GM18858 (cell line): ENCODE measurements around the gene TCFL5.
"Not testable (repeated sequence)": the region's sequence is repeated elsewhere in the genome, so short reads cannot be mapped to it uniquely, and the experiment has no call there.

ENCODE experiments used
- ATAC-seq: cut with Tn5 transposase; IDR thresholded peaks from one replicate; pipeline ENCODE4 v1.9.1; 2021; ENCODE audit not compliant: unreplicated experiment

TCFL5 gene

DNA sequence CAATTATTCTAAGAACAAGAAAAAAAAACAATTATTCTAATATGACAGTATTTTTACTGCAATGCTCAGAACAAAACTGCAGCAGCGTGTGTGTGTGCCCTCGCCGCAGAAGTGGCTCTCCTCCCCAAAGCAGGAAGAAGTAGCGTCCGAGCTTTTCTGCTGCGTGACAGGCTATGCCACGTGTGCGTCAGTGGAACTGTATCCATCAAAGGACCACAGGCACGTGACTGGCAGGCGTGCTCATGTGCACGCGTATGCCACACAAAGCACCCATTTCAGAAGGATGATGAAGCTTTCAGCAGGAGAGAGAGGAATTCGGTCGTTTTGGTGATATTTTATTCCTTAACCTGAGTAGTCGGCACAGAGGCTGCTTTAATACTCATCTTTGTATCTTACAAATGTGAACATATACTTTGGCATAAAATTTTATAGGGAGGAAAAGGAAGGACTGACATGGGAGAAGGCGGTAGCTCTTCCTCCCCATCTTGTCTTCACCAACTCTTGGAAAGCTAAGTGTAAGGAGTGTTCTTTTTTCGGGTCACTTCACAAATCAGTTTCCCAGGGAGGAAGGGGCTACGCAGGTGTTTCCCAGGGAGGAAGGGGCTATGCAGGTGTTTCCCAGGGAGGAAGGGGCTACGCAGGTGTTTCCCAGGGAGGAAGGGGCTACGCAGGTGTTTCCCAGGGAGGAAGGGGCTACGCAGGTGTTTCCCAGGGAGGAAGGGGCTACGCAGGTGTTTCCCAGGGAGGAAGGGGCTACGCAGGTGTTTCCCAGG, 3.4 kb downstream of the TCFL5 start:
- no peak for ATAC-seq

DNA sequence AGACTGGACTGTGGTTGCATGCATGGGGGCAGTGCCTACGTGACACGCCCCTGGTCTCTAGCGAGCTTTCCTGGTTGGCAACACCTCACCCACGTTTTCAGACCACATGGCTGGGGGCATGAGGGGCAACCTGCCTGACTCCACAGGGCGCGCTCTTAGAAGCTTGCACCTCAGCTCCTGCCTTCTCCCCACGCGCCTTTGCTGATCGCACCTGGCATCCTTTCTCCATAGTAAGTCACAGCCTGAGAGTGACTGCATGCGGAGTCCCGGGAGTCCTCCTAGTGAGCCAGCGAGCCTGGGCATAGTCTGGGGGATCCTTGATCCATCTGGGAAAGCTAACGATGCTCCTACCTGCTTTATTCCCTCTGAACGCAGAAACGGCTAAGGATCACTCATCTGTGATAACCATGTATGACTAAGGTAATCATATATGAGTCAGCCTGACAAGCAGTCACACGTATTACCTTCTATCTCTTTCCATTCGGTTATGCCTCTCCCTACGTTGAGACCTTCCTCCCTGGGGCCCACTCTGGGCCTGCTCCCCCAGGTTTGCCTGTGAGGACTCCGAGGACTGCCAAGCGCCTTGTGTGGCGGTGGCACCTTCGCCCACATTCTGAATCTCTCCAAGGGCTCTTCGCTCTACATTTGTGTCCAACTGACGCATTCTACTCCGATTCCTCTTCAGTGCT, 4.5 kb downstream of the TCFL5 start:
- no peak for ATAC-seq

DNA sequence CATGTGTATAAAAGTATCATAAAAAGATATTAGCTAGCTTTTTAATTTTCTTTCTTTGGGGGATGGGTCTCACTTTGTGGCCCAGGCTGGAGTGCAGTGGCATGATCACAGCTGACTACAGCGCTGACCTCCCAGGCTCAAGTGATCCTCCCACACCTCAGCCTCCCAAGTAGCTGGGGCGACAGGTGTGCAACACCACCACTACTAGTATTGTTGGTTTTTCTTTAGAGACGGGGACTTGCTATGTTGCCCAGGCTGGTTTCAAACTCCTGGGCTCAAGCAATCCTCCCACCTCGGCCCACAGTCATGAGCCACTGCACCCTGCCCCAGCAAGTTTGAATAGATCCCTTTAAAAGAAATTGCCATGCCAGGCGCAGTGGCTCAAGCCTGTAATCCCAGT, 6.5 kb downstream of the TCFL5 start:
- ATAC-seq = no peak

DNA sequence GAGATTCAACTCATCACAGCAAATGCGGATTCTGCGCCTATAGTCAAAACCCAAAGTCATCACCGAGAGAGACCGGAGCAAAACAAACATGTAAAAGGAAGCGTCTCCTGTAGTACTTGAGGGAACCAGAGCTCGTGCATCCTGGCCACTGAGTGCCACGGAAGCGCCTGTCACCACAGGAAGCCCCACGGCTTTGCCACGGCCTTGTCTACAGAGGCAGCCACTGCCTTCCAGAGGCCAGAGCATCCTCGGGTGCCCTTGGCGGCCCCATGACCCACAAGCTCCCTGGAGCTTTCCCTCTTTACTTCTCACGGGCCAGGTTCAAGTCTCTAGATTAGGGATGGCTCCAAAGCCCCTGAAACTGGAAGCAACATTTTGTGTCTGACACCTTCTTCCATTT, 7.5 kb downstream of the TCFL5 start:
- ATAC-seq = no peak

DNA sequence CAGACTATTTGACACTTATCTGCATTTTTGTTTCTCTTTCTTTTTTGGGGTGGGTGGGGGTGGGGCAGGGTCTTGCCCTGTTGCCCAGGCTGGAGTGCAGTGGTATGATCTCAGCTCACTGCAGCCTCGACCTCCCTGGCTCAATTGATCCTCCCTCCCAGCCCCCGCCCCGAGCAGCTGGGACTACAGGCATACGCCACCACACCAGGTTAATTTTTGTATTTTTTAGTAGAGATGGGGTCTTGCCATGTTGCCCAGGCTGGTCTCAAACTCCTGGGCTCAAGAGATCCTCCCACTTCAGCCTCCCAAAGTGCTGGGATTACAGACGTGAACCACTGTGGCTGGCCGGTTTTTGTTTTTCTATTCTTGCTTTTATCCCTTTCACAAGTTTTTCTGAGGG, 8.3 kb downstream of the TCFL5 start:
- not testable (repeated sequence) for ATAC-seq

DNA sequence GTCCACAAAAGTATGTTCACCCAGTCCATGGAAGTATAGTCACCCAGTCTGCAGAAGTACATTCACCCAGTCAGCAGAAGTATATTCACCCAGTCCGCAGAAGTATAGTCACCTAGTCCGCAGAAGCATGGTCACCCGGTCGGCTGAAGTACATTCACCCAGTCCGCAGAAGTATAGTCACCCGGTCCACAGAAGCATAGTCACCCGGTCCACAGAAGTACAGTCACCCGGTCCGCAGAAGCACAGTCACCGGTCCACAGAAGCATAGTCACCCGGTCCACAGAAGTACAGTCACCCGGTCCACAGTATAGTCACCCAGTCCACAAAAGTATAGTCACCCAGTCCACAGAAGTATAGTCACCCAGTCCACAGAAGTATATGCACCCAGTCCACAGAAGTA, 8.8 kb downstream of the TCFL5 start:
- ATAC-seq = no peak

DNA sequence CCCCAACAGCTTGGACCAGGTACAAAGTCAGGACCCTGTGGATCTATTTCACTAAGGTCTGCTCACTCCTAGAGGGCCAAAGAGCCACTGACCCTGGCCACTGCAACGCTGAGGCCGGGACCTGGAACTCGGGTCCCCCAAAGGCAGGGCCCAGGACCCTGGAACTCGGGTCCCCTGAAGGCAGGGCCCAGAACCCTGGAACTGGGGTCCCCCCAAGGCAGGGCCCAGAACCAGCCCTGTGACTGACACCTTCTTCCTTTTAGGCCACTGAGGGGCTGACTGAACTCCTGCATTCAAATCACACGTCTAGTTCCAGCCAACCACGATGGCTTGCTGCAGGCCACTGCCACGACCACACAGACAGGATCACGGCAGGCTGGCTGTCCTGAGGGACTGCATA, 9.4 kb downstream of the TCFL5 start:
- no peak for ATAC-seq

DNA sequence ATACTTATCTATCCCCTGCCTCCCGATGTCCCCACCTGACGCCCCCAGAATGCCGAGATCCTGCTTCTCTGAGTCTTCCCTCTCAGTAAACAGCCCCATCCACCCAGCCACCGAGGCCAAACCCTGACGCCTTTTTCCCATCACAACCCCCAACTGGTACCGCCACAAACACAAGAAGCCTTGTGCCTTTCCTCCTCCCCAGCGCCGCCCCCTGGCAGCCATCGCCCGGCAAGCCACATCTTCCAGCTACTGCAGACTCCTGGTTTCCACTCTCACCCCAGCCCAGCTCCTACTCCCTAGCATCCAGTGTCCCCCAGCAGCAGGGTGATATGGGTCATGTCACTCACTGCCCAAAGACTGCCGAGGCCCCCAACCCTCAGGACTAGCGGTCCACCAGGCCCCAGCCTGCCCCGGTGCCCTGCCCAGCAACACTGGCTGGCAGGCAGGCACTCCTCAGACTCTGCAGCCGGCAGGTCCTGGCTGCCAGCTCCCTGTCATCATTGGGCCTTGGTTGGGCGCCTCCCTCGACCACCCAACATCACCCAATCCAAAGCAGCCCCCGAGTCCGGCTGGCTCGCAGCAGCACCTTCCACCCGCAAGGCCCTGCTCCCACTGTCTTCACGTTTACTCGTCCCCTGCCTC, 11.2 kb downstream of the TCFL5 start:
- no peak for ATAC-seq

DNA sequence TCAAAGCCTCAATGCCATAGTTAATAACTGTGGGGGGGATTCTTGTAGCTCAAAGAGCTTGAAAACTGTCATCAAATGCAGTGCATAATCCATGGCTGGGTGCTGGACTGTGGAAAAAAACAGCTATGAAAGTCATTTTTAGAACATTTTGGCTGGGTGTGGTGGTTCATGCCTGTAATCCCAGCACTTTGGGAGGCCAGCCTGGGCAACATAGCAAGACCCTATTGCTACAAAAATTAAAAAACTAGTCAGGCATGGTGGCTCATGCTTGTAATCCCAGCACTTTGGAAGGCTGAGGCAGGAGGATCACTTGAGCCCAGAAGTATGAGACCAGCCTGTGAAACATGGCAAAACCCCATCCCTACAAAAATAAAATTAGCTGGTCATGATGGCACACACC, 12.2 kb downstream of the TCFL5 start:
- no peak for ATAC-seq

DNA sequence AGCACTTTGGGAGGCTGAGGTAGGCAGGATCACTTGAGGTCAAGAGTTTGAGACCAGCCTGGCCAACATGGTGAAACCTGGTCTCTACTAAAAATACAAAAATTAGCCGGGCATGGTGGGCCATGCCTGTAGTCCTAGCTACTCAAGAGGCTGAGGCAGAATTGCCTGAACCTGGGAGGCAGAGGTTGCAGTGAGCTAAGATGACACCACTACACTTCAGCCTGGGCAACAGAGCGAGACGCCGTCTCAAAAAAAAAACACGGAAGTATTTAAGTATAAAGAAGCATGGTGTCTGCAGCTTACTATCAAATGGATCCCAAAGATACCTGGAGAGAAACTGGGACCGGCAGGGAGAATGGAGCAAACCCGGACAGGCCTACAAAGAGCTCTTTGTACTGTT, 12.7 kb downstream of the TCFL5 start:
- not testable (repeated sequence) for ATAC-seq

DNA sequence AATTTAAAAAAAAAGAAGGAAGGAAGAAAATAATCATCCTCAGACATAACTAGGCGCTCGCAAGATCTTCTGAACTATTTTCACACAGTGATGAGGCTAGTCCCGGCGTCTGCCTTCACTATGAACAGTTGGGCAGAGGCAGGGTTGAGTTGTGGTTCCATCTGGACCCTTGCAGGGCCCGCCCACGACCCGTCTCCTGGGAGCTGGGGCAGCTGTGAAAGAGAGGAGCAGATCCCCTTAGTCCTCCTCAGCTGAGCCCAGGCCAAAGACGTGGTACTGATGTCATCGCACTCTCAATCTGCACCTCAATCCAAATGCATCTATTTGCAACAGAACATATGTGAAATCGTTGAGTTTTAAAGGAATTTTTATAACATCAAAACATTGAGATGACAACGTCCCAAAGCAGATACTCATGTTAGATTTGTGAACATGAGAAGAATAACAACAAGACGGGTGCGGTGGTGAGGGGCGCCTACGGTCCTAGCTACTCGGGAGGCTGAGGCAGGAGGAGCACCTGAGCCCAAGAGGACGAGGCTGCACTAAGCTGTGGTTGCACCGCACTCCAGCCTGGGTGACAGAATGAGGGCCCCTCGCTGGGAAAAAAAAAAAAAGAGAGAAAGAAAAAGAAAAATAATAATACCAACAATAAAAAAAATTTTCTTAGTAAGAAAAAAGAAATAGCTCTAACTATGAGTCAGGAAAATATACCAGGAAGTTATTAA, 15.3 kb downstream of the TCFL5 start:
- ATAC-seq = no peak

DNA sequence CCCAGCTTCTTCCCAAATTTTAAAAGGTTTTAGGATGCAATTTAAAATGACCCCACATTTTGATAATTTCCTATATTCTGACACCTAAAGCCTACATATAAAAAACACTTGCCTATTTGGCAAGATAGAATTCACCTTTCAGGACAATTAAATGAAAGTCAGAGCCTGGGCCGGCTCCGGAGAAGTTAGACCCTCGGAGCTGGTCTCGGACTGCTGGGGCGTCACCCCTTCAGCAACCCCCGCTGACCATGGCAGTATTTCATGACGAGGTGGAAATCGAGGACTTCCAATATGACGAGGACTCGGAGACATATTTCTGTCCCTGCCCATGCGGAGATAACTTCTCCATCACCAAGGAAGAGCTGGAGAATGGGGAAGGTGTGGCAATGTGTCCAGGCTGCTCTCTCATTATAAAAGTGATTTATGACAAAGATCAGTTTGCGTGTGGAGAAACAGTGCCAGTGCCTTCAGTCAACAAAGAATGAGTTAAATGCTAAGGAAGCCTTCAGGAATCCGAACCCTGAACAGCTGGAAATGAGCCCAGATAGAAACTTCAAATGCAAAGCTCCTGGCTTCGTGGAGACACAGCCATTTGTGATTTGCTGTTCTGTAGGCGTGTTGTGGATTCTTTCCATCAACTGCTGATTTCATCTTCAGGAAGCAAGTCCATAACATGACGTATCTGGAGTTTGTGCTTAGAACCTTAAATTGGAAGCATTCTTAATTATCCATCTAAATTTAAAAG, 16.0 kb downstream of the TCFL5 start:
- ATAC-seq = no peak

DNA sequence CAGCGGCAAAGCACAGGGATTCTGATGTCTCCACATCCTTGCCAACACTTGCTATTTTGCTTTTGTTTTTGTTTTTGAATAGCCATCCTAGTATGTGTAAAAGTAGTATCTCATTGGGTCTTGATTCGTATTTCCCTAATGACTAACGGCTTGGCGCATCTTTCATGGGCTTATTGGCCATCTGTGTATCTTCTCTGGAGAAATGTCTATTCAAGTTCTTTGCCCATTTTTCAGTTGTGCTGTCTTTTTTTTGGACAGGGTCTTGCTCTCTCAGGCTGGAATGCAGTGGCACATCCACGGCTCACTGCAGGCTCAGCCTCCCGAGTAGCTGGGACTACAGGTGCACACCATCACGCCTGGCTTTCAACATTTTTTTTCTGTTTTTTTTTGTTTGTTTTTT, 17.4 kb downstream of the TCFL5 start:
- ATAC-seq = no peak

DNA sequence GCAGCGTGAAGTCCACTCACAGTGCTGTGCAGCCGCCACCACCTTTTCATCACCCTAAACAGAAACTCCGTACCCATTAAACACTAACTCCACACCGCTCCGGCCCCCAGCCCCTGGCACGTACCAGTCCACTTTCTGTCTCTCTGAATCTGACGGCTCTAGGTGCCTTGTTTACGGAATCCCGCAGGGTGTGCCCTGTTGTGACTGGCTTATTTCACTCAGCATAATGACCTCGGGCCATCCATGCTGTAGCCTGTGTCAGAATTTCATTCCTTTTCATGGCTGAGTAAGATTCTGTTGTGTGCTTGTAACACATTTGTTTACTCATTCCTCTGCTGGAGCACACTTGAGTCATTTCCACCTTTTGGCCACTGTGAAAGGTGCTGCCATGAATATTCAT, 18.0 kb downstream of the TCFL5 start:
- ATAC-seq = no peak

DNA sequence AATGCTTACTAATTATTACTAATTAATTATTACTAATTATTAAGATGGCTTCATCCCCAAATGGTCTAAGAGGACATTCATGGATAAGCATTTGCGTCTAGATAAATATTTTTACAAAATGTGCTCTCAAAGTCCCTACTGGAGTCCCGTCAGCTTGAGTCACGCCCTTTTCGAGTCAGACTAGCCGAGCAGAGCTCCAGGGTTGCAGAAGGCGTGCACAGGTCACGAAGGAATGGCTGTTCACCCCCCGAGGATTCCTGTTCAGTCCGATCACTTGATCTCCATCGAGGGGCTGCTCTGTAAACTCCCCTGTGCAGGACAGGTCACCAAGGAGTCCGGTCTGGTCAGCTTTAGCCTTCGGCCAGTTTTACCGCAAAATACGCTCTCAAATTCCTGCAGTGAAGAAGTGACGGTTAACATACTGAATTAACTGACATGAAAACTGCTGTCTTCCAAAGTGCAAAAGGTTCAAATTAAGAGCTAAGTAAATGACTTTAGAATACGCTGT, 19.9 kb downstream of the TCFL5 start:
- no peak for ATAC-seq

DNA sequence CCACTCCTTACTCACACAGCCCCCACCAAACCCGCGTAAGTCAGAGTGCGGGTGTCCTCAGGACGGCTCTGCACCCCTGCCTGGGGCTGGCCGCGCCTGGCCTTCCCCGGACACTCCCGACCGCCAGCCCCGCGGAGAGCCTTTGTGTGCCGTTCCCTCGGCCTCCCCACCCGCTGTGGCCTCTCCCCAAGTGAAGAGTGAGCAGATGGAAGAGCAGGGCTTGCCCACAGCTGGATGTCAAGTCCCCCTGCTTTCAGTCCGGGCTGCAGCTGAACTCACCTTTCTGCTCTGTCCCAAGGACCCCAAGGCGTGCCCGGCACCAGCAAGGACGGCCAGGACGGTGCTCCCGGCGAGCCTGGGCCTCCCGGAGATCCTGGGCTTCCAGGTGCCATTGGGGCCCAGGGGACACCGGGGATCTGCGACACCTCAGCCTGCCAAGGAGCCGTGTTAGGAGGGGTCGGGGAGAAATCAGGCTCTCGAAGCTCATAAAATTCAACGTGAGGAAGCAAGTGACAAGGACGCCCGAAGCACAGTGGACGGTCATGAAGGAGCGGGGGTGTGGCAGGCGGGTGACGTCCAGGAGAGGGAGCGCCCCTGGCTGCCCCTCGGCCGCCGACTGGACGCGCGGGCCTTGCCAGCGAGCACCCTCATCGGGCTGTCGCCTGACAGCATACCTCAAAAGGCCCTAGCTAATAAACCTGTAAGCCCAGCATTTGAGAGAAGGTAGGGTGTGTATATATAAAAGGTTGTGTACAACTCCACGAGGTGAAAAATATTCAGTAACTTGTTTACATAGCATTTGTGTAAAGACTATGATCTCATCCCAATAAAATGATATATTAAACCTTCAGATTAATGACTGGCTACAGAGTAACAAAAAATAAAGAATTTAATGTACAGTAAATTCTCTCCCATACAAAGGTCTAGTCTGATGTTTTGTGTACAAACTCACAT, 21.1 kb downstream of the TCFL5 start:
- ATAC-seq = no peak

DNA sequence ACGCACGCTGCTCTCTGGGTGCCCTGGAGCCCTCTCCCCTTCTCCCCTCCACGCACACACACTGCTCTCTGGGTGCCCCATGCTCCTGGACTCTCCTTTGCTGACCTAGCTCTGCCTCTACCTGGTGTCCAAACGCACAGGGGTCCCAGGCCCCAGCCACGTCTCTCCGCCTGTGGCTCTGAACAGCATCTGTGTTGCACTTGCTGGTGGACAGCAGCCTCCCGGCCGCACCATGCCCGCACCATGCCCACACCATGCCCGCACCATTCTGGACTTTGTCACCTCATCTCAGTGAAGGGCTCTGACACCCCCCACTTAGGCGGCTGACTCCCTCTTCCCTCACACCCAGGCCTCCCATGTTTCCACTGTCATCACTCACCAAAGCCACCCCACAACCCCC, 21.8 kb downstream of the TCFL5 start:
- no peak for ATAC-seq

DNA sequence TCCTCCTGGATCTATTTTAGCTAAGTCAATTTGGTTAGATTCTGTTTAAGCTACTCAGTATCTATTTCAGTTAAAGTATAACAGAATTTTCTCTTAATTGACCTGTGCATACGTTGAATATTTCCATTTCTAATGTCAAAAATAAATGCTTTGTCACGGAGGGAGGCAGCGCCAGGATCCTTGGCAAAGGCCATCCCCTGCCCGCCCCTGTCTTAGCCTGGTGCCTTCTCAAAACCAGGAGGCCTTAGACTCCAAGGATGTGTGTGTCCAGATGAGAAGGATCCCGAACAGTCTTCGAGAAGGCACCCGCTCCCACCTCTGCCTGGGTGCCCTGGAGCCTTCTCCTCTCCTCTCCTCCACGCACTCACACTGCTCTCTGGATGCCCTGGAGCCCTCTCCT, 22.4 kb downstream of the TCFL5 start:
- ATAC-seq = no peak

DNA sequence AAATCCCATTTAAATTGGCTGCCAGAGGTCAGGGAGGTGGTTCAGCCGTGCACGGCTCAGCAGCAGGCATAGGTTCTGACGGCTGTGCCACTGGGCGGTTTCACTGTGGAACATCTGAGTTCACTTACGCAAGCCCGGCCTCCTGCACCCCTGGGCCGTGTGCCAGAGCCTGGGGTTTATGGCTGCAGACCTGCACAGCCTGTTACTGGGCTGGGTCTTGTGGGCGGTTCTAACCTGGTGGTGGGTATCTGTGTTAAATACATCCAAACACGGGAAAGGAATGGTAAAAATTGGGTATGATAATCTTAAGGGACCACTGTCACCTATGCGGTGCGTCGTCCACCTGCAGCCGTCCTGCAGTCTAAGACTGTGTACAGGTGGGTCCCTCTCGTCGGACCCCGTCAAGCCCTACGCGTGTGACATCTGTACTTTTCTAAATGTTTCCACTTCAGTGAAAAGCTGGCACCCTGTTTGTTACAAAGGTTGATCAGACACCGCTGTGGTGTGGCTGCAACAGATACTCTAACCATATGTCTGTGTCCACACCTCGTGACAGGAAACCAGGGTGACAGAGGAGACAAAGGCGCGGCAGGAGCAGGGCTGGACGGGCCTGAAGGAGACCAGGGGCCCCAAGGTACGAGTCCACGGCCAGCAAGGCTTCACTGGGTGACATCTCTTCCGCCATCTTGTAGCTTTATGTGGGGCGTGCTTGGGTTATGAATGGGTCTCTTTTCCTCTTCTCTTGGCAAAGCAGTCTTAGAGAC, 23.3 kb downstream of the TCFL5 start:
- ATAC-seq = peak; percentile 62
